GM04504 (cell line): Measurements from ENCODE around the gene PTPRR.
A peak's percentile ranks its signal among the peaks of the same experiment; 100 is the strongest.
"Not testable (repeated sequence)": the region's sequence is repeated elsewhere in the genome, so short reads cannot be mapped to it uniquely, and the experiment has no call there.

Experiments used
- DNase-seq: peaks from one replicate; pipeline ENCODE4 v3.0.0-alpha.2; 2012; ENCODE audit warnings: low read depth

PTPRR gene

GRCh38 chr12:70747445-70748260 lies 172.9 kb downstream of the PTPRR start:
- no peak for DNase-seq

GRCh38 chr12:70745048-70745447 lies 175.5 kb downstream of the PTPRR start:
- DNase-seq = no peak

- no peak for DNase-seq
Observed at GRCh38 chr12:70744178-70744577, 176.4 kb downstream of the PTPRR start.

GRCh38 chr12:70741256-70741655 lies 179.3 kb downstream of the PTPRR start:
- DNase-seq = no peak

GRCh38 chr12:70739756-70740155 lies 180.8 kb downstream of the PTPRR start:
- DNase-seq = no peak

- DNase-seq = no peak
Observed at GRCh38 chr12:70736351-70737133, 184.0 kb downstream of the PTPRR start.

GRCh38 chr12:70735197-70735596 lies 185.3 kb downstream of the PTPRR start:
- DNase-seq = not testable (repeated sequence)

GRCh38 chr12:70733385-70733784 lies 187.2 kb downstream of the PTPRR start:
- DNase-seq = peak; percentile 43

GRCh38 chr12:70732287-70732686 lies 188.3 kb downstream of the PTPRR start:
- DNase-seq = no peak

GRCh38 chr12:70730675-70731180 lies 189.8 kb downstream of the PTPRR start:
- no peak for DNase-seq

- no peak for DNase-seq
Observed at GRCh38 chr12:70724444-70724843, 196.1 kb downstream of the PTPRR start.

- no peak for DNase-seq
Observed at GRCh38 chr12:70722584-70723343, 197.8 kb downstream of the PTPRR start.

- DNase-seq = no peak
Observed at GRCh38 chr12:70721656-70722357, 198.7 kb downstream of the PTPRR start.

- DNase-seq = no peak
Observed at GRCh38 chr12:70721216-70721615, 199.3 kb downstream of the PTPRR start.

GRCh38 chr12:70719672-70720420 lies 200.7 kb downstream of the PTPRR start:
- DNase-seq = peak; percentile 2

- DNase-seq = no peak
Observed at GRCh38 chr12:70719071-70719470, 201.5 kb downstream of the PTPRR start.

- DNase-seq = no peak
Observed at GRCh38 chr12:70711831-70712230, 208.7 kb downstream of the PTPRR start.

- DNase-seq = no peak
Observed at GRCh38 chr12:70709022-70709421, 211.5 kb downstream of the PTPRR start.

GRCh38 chr12:70706611-70707010 lies 213.9 kb downstream of the PTPRR start:
- no peak for DNase-seq

- no peak for DNase-seq
Observed at GRCh38 chr12:70698345-70698744, 222.2 kb downstream of the PTPRR start.
